NCI-H1930 (cell line): ENCODE measurements around the gene LMCD1.

ENCODE experiments used
- DNase-seq, 2 experiments: peaks; one replicate each; lab custom pipeline; 2025; lab: John Stamatoyannopoulos, UW

Gene LMCD1

GRCh38 chr3:8584661-8585060 is 83.0 kb downstream of the LMCD1 start:
- no peak for DNase-seq

DNA sequence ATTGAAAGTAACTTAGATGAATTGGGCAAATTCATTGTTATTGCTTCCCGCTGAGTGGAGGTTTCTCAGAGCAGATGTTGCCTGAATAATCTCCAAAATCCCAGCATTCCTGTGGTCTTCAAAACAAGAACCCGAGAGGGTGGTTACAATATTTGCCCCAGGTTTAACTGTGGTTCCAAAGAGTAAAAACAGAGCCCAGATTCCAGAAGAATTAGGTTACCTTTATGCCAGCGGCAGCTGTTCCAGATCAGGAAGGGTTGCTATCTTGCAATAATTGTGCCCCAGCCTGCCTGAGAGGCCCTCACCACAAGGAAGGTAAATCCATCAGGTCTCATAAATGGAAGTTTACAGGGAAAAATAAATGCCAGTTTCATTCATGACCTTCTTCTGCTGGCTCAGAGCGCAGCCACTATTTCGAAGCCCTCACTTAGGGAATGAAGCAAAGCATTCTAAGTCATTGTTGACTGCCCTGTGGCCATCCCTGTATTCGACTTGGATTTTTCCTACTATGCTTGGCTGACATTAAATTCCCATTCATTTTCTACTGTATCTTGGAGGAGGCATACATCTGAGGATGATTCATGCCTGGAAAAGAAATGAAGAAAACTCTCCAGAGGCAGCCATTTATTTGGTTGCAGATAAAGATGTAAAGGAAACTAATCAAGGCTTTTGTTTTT is 88.4 kb downstream of the LMCD1 start:
- no peak for DNase-seq

DNA sequence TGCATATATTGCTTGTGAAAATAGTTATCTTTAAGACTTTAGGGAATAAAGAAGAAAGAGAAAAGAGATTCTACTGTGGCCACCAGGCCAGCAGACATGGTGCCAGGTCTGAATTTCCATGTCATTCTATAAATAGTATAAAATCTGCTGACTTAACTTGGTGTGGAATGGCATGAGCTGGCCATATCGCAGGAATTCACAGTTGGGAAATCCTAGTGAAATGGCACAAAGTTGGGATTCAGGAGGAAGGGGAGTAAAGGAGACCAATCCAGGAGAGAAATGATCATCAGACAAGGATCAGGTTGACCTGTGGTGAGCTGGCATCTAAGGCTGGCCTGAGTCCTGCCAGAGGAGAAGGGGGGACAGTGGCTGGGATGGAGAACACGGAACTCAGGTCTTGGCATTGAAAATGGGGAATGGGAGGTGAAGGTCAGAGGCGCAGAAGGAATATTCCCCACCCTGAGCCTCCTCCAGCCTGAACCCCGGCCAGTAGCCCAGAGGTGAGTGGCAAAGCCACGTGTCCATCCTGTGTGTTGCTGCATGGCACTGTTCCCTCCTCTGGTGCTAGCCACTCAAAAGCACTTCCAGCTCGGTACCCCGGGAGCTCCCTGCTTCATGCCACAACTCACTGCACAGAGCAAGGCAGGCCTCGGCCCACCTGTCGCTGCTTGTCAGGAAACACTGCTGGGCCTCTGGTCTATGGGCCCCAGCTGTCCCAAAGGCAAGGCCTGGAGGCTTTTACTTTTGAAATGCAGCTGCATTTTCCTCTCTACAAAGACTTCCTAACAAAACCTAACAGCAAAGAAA is 91.6 kb downstream of the LMCD1 start:
- no peak for DNase-seq

DNA sequence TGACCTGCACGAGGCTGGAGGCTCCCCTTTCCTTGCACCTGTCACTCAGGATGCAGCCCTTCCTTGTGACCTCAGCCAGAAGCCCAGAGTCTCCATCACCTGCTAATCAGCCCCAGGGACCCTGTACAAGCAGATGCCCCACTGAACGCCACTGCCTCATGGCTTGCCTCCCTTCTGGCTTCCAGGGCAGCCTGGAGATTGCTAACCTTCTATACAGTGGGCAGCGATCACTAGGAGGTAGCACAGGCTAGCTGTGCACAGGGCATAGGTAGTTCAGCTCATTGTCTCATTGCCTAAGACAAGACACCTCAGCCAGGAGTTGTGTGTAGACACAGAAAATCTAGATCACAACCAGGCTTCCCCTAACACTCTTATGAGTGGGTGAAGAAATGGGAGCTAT is 93.6 kb downstream of the LMCD1 start:
- DNase-seq = no peak

GRCh38 chr3:8595695-8596115 is 94.1 kb downstream of the LMCD1 start:
- DNase-seq = no peak

DNA sequence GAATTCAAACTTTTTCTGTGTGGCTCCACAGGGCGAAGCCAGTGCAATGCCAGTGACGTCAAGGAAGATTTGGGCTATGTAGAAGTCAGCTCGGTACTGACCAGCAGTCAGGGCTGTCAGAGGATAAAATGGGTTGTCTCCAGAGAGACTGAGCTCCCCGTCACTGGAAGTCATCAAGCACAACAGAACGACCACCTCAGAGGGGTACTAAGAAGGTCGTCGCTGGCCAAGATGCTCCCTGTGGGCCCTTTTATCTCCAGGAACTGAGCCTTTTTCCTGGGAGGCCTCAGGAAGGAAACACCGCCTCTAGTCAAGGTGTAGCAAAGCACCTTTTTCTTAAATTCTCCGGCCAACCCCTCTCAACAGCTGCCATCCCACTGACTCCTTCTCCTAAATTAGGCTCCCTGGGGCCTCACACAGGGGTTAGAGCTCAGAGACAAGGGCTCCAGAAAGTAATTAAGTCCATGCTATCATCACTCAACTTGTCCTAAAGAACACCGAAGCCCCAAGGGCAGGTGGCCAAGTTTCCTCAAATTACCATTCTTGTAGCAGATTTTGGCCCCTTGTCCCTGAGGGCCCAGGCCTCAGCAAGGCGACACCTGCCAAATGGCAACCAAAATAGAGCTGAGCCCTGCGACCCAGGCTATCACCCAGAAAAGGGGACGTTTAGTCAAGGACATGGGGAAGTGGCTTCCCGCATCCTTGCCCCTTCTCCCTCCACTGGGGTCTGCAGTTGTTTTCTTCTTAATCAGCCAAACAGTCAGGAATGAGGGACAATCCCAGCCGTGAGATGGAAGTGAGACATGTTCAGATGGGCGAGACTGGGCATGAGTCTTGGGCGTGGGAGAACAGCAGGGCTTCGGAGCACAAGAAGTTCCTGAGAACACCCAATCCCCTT is 94.9 kb downstream of the LMCD1 start:
- no peak for DNase-seq

GRCh38 chr3:8597219-8597853 is 95.7 kb downstream of the LMCD1 start:
- DNase-seq = no peak

DNA sequence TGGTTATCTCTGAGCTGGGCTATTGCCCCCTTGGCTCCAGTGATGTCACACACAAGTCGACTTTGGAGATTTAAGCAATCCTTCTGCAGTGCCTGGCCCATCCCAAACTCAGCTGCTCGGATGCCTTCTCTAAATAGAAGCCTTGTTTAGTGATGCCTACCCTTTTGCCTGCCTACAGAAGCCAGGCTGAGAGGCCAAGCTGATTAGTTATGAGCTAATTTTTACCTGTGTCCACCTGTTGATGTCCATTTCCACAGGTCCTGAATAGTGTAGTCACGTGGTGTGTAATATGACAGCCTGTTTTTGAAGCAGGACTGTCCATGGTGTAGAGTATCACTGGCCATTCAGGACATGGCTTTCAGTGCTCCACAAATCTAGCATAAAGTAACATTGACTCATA is 97.5 kb downstream of the LMCD1 start:
- DNase-seq = no peak

DNA sequence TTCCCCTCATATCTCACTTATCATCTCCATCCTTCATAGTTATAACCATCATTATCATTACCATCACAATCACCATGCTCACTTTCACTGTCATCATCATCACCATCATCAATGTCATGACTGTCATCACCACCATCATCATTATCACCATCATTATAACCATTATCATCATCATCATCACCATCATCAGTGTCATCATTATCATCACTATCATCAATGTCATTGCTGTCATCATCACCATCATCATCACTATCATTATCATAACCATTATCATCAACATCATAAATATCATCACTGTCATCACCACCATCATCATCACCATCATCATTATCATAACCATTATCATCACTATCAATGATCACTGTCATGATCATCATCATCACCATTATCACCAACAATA is 98.8 kb downstream of the LMCD1 start:
- DNase-seq = no peak

DNA sequence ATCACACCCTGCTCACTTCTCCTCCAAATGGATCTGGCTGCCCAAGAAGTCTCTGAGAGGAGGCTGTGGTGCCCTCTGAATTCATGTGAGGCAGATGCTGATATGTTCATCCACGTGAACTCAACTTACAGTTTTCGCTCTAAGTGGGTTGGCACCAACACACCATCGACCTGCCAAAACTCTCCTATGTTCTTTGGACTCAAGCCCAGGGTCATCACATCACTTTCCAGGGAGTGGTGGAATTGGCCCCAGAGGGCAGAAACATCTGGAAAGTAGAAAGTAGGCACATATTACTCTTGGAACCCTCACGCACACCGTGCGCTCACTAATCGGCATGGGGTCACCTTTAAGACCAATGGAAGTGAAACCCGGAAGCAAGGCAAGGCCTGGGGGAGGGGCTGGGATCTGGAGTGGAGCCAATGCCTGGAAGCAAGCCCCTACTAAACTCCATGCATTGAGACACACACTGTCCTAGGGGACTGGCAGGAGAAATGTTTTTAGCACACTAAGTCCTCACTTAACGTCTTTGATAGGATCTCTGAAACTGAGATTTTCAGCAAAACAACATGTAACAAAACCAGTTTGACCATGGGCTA is 101.6 kb downstream of the LMCD1 start:
- DNase-seq = no peak

DNA sequence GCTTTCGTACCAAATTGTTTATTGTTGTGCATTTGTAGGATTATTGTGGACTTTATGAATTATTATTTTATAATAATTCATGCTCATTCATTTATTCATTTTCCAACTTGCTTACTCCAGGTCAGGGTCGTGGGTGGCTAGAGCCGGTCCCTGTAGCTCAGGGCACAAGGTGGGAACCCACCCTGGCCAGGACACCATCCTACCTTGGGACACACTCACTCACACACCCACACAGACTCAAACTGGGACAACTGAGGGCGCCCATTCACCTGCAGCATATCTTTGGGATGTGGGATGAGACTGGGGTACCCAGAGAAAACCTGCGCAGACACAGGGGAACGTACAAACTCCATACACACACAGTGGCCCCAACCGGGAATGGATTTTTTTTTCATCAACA is 102.4 kb downstream of the LMCD1 start:
- no peak for DNase-seq

GRCh38 chr3:8604988-8605387 is 103.4 kb downstream of the LMCD1 start:
- DNase-seq = no peak

DNA sequence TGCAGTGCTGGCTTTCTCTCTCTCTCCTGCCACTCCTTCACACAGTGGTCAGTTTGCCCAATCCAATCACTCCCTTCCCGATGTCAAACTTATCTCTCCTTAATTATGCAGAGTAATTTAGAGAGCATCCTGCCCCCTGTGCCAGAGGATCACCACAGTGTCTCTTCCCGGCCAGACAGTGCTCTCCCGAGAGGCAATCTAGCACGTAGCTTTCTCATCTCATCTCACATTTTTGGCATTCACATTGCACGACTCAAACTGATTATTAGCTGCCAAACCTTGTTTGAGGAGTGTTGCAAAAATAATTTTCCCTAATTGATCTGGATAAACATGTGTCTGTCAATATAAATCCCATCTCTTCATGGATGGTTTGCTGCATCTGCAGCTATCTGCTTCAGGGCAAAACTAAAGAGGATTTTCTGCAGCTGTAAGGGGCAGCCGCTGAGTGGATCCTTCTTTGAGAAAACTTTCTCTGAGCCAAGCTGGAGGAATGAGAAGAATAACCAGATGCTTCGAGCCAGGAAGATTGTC is 105.1 kb downstream of the LMCD1 start:
- DNase-seq = no peak

DNA sequence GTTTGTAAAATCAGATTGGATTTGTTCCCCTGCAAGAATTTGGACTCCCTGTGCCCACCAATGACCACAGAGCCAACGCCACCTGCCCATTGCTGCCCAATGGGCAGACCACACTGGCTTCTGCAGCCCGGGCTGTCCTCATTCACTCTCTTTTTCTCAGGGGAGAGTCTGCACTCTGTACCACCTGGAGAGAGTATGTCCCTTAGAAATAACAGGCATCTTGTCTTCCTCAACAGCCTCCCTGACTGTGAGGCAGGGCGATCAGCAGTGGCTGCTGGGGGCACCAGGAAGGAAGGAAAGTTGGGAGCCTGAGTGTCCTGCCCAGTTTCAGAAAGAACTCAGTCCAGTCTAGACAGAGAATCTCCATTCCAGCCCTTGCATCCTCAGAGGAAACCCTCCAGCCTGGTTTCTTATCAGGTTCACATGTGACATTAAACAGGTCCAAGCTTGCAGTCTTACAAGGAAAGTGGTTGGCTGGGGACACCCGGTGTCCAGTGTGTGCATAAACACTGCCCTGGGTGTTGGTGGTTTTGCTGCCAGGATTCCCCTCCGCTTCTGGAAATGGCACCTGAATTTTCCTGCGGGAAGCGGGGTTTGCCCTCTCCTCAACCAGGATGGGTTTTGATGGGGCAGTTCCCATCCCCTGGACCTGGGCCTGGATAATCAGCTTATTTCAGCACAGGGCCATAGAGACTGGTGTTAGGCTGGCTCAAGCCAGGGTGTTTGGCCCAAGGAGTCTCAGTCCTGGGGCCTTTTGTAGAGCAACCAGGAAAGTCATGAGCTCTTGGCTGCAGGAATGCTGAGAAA is 105.8 kb downstream of the LMCD1 start:
- no peak for DNase-seq

DNA sequence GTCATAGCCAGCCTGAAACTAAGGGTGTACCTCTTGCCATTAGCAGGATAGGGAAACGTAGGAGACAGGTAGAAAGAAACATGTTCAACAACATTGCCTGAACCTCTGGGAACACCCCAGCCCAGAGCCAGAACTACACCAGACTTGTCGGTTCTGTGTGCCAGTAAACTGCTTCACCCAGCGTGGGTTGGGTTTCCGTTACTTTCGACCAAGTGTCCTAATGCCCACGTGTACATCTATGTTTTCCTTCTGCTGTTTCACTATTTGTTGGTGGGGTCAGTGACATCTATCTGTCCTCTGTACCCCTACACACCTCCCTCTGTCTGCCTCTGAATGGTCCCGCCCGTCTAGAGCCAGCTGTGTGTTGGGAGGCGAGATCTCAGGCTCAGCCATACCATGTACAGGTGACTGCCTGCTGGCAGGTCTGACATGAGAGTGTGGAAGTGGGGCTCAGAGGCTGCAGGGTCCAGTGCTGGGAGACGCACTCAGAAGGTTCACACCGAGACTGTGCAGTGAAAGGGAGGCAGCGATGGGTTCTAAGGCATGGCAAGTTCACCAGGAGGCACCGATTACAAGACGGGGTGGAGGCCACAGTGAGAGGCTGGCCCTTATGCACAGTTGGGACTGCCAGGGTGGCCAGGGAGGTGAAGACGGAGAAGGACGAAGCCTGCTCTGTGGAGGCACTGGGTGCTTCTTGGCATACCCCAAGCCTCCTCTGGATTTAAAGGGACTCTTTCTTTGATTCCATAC is 106.6 kb downstream of the LMCD1 start:
- no peak for DNase-seq

GRCh38 chr3:8608791-8609467 is 107.3 kb downstream of the LMCD1 start:
- no peak for DNase-seq

DNA sequence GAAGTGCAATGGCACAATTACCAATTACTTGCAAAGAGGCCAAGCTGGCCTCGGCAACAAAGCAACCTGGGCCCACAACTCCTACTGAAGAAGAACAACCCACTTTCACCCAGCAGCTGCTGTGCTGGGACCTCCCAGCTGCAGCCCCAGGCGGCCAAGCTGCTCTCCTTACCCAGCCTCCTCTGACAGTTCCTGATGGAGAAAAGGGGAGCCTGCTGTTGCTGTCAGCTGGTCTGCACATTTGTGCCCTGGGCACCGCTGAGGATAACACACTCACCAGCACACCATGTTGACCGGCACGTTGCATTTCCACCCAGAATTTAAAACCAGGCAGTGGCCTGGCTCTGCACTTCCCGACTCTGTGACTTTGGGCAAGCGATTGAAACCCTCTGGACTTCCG is 109.3 kb downstream of the LMCD1 start:
- DNase-seq = no peak

DNA sequence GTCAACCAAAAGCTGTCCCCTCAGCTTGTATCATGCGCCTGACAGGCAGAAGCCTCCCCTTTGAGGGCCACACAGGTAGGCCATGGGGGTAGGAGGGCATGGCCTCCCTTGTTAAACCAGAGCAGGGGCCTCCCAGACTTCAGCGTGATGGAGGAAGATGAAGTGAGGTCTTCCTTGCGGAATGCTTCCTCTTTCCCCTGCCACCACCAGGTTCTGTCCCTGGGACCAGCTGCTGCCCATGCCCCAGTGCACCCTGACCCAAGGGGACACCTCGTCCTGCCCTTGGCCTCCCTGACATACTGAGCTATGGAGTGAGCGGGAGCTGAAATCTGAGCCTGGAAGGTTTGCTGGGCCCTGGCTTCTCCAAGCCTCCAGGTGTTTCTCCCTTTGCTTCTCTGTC is 116.3 kb downstream of the LMCD1 start:
- DNase-seq = no peak

GRCh38 chr3:8618950-8619349 is 117.3 kb downstream of the LMCD1 start:
- DNase-seq = no peak
